ENCODE measurements around the gene BCL11B.

BCL11B gene

GRCh38 chr14:99257673-99258221 is 14.2 kb downstream of the BCL11B start:
- Histone ChIP-seq H2AK5ac (ENCODE audit: low read length, severe bottlenecking) (no peak overlapping the region), H2BK120ac (ENCODE audit: low read depth, low read length) (no peak overlapping the region), H3K4me2 (ENCODE audit: low read length, poor library complexity, severe bottlenecking) (no peak overlapping the region), H3K4ac (ENCODE audit: low read depth in 1 of 2, low read length in 2 of 2) (no peak overlapping the region), H2BK12ac (ENCODE audit: low read length in 2 of 2) (no peak overlapping the region), H3K36me3 (ENCODE audit: control insufficient read depth in 1 of 2, insufficient read depth in 2 of 2, low read depth in 1 of 2, low read length in 2 of 2) (no peaks in the 10 kb centered on the region), H3K27ac (ENCODE audit: low read length, poor library complexity, severe bottlenecking) (no peak overlapping the region), H2BK5ac (ENCODE audit: low read depth, low read length, poor library complexity, severe bottlenecking) (no peak overlapping the region), H4K8ac (ENCODE audit: low read length) (no peak overlapping the region), H3K27me3 (ENCODE audit: control insufficient read depth in 1 of 2, insufficient read depth in 1 of 2, low read length in 2 of 2) (peaks cover 36 to 68% of the 10 kb centered on the region in 2 experiments), H2BK15ac (ENCODE audit: low read depth, poor library complexity, severe bottlenecking) (no peak overlapping the region), H2AFZ (ENCODE audit: low read depth, low read length) (no peak overlapping the region), H3K4me1 (ENCODE audit: control insufficient read depth, insufficient read depth, low read depth, low read length) (no peaks in the 10 kb centered on the region), H3K9me3 (ENCODE audit: control insufficient read depth, low read length) (no peaks in the 10 kb centered on the region), H3K9ac (ENCODE audit: low read length) (no peak overlapping the region), H3K79me1 (replicated peaks; ENCODE audit: low read length, poor library complexity, severe bottlenecking) (no peaks in the 10 kb centered on the region), H3K18ac (ENCODE audit: low read depth in 1 of 2, low read length in 2 of 2) (no peak overlapping the region), H3K23ac (ENCODE audit: low read length in 2 of 2) (no peak overlapping the region), H4K91ac (ENCODE audit: low read length) (no peak overlapping the region), H3K14ac (ENCODE audit: low read length in 2 of 2) (no peak overlapping the region), H3K4me3 (ENCODE audit: insufficient read depth in 1 of 2, low read depth in 1 of 2, low read length in 2 of 2) (no peak overlapping the region)
- no peak for DNase-seq
- WGBS = 79% methylated on average over 15 of the region's 16 CpGs

GRCh38 chr14:99257122-99257672 is 14.8 kb downstream of the BCL11B start:
- H3K27me3 ChIP-seq (ENCODE audit: control insufficient read depth in 1 of 2, insufficient read depth in 1 of 2, low read length in 2 of 2) = peaks cover 31 to 68% of the 10 kb centered on the region in 2 experiments
- no peak overlapping the region for H3K27ac ChIP-seq (ENCODE audit: low read length, poor library complexity, severe bottlenecking)
- H4K91ac ChIP-seq (ENCODE audit: low read length) = no peak overlapping the region
- H3K4me2 ChIP-seq (ENCODE audit: low read length, poor library complexity, severe bottlenecking) = no peak overlapping the region
- no peak overlapping the region for H2BK12ac ChIP-seq (ENCODE audit: low read length in 2 of 2)
- H3K79me1 ChIP-seq (replicated peaks; ENCODE audit: low read length, poor library complexity, severe bottlenecking) = no peaks in the 10 kb centered on the region
- 80% methylated on average over 14 of the region's 14 CpGs for WGBS
- no peak overlapping the region for H2BK120ac ChIP-seq (ENCODE audit: low read depth, low read length)
- no peak overlapping the region for H2AFZ ChIP-seq (ENCODE audit: low read depth, low read length)
- no peak overlapping the region for H2BK5ac ChIP-seq (ENCODE audit: low read depth, low read length, poor library complexity, severe bottlenecking)
- no peak overlapping the region for H2AK5ac ChIP-seq (ENCODE audit: low read length, severe bottlenecking)
- no peaks in the 10 kb centered on the region for H3K9me3 ChIP-seq (ENCODE audit: control insufficient read depth, low read length)
- H2BK15ac ChIP-seq (ENCODE audit: low read depth, poor library complexity, severe bottlenecking) = no peak overlapping the region
- no peak for DNase-seq
- H3K4ac ChIP-seq (ENCODE audit: low read depth in 1 of 2, low read length in 2 of 2) = no peak overlapping the region
- H3K4me3 ChIP-seq (ENCODE audit: insufficient read depth in 1 of 2, low read depth in 1 of 2, low read length in 2 of 2) = no peak overlapping the region
- H3K36me3 ChIP-seq (ENCODE audit: control insufficient read depth in 1 of 2, insufficient read depth in 2 of 2, low read depth in 1 of 2, low read length in 2 of 2) = no peaks in the 10 kb centered on the region
- no peak overlapping the region for H4K8ac ChIP-seq (ENCODE audit: low read length)
- H3K14ac ChIP-seq (ENCODE audit: low read length in 2 of 2) = no peak overlapping the region
- H3K18ac ChIP-seq (ENCODE audit: low read depth in 1 of 2, low read length in 2 of 2) = no peak overlapping the region
- H3K9ac ChIP-seq (ENCODE audit: low read length) = no peak overlapping the region
- H3K4me1 ChIP-seq (ENCODE audit: control insufficient read depth, insufficient read depth, low read depth, low read length) = no peaks in the 10 kb centered on the region
- H3K23ac ChIP-seq (ENCODE audit: low read length in 2 of 2) = no peak overlapping the region

GRCh38 chr14:99256483-99256874 is 15.5 kb downstream of the BCL11B start:
- no peak overlapping the region for H4K91ac ChIP-seq (ENCODE audit: low read length)
- no peak overlapping the region for H2BK120ac ChIP-seq (ENCODE audit: low read depth, low read length)
- no peak overlapping the region for H2AFZ ChIP-seq (ENCODE audit: low read depth, low read length)
- no peak overlapping the region for H2BK5ac ChIP-seq (ENCODE audit: low read depth, low read length, poor library complexity, severe bottlenecking)
- no peak for DNase-seq
- H3K27ac ChIP-seq (ENCODE audit: low read length, poor library complexity, severe bottlenecking) = no peak overlapping the region
- H4K8ac ChIP-seq (ENCODE audit: low read length) = no peak overlapping the region
- H3K79me1 ChIP-seq (replicated peaks; ENCODE audit: low read length, poor library complexity, severe bottlenecking) = no peaks in the 10 kb centered on the region
- no peak overlapping the region for H3K9ac ChIP-seq (ENCODE audit: low read length)
- H2AK5ac ChIP-seq (ENCODE audit: low read length, severe bottlenecking) = no peak overlapping the region
- no peak overlapping the region for H3K4me2 ChIP-seq (ENCODE audit: low read length, poor library complexity, severe bottlenecking)
- WGBS = 87% methylated on average over 4 of the region's 5 CpGs
- no peak overlapping the region for H3K4ac ChIP-seq (ENCODE audit: low read depth in 1 of 2, low read length in 2 of 2)
- H3K18ac ChIP-seq (ENCODE audit: low read depth in 1 of 2, low read length in 2 of 2) = no peak overlapping the region
- no peak overlapping the region for H2BK12ac ChIP-seq (ENCODE audit: low read length in 2 of 2)
- H3K9me3 ChIP-seq (ENCODE audit: control insufficient read depth, low read length) = no peaks in the 10 kb centered on the region
- H3K27me3 ChIP-seq (ENCODE audit: control insufficient read depth in 1 of 2, insufficient read depth in 1 of 2, low read length in 2 of 2) = peaks cover 25 to 67% of the 10 kb centered on the region in 2 experiments
- H2BK15ac ChIP-seq (ENCODE audit: low read depth, poor library complexity, severe bottlenecking) = no peak overlapping the region
- H3K36me3 ChIP-seq (ENCODE audit: control insufficient read depth in 1 of 2, insufficient read depth in 2 of 2, low read depth in 1 of 2, low read length in 2 of 2) = no peaks in the 10 kb centered on the region
- H3K4me1 ChIP-seq (ENCODE audit: control insufficient read depth, insufficient read depth, low read depth, low read length) = no peaks in the 10 kb centered on the region
- no peak overlapping the region for H3K4me3 ChIP-seq (ENCODE audit: insufficient read depth in 1 of 2, low read depth in 1 of 2, low read length in 2 of 2)
- no peak overlapping the region for H3K23ac ChIP-seq (ENCODE audit: low read length in 2 of 2)
- H3K14ac ChIP-seq (ENCODE audit: low read length in 2 of 2) = no peak overlapping the region

- Histone ChIP-seq H2BK5ac (ENCODE audit: low read depth, low read length, poor library complexity, severe bottlenecking) (no peak overlapping the region), H2BK12ac (ENCODE audit: low read length in 2 of 2) (no peak overlapping the region), H3K79me1 (replicated peaks; ENCODE audit: low read length, poor library complexity, severe bottlenecking) (no peaks in the 10 kb centered on the region), H2BK120ac (ENCODE audit: low read depth, low read length) (no peak overlapping the region), H3K4me1 (ENCODE audit: control insufficient read depth, insufficient read depth, low read depth, low read length) (no peaks in the 10 kb centered on the region), H4K8ac (ENCODE audit: low read length) (no peak overlapping the region), H3K27me3 (ENCODE audit: control insufficient read depth in 1 of 2, insufficient read depth in 1 of 2, low read length in 2 of 2) (peaks cover 24 to 61% of the 10 kb centered on the region in 2 experiments), H3K36me3 (ENCODE audit: control insufficient read depth in 1 of 2, insufficient read depth in 2 of 2, low read depth in 1 of 2, low read length in 2 of 2) (no peaks in the 10 kb centered on the region), H2BK15ac (ENCODE audit: low read depth, poor library complexity, severe bottlenecking) (no peak overlapping the region), H3K27ac (ENCODE audit: low read length, poor library complexity, severe bottlenecking) (no peak overlapping the region), H3K4me3 (ENCODE audit: insufficient read depth in 1 of 2, low read depth in 1 of 2, low read length in 2 of 2) (no peak overlapping the region), H3K14ac (ENCODE audit: low read length in 2 of 2) (no peak overlapping the region), H3K4ac (ENCODE audit: low read depth in 1 of 2, low read length in 2 of 2) (no peak overlapping the region), H2AFZ (ENCODE audit: low read depth, low read length) (no peak overlapping the region), H3K18ac (ENCODE audit: low read depth in 1 of 2, low read length in 2 of 2) (no peak overlapping the region), H3K9ac (ENCODE audit: low read length) (no peak overlapping the region), H3K23ac (ENCODE audit: low read length in 2 of 2) (no peak overlapping the region), H2AK5ac (ENCODE audit: low read length, severe bottlenecking) (no peak overlapping the region), H3K4me2 (ENCODE audit: low read length, poor library complexity, severe bottlenecking) (no peak overlapping the region), H4K91ac (ENCODE audit: low read length) (no peak overlapping the region), H3K9me3 (ENCODE audit: control insufficient read depth, low read length) (no peaks in the 10 kb centered on the region)
- no peak for DNase-seq
- 80% methylated on average over 19 of the region's 19 CpGs for WGBS
These were observed 16.1 kb downstream of the BCL11B start for GRCh38 chr14:99255621-99256482.

Measured in mesenchymal stem cell (in vitro differentiated cells and primary cell).